GM18520 (cell line): ENCODE data around the gene GFRA1.

Experiments
- ATAC-seq: cut with Tn5 transposase; IDR thresholded peaks from one replicate; pipeline ENCODE4 v1.9.1; 2021; ENCODE audit not compliant: unreplicated experiment

Gene GFRA1

GRCh38 chr10:116271593-116272439 lies 1.2 kb downstream of the GFRA1 start:
- ATAC-seq, result no peak

- ATAC-seq, result no peak
These were observed 2.0 kb downstream of the GFRA1 start for GRCh38 chr10:116270771-116271592.

- no peak for ATAC-seq
These were observed 2.8 kb downstream of the GFRA1 start for GRCh38 chr10:116270126-116270770.

- ATAC-seq, result no peak
These were observed 3.4 kb downstream of the GFRA1 start for GRCh38 chr10:116269619-116270018.

GRCh38 chr10:116268976-116269375 lies 4.0 kb downstream of the GFRA1 start:
- ATAC-seq, result no peak

GRCh38 chr10:116265686-116266085 lies 7.3 kb downstream of the GFRA1 start:
- no peak for ATAC-seq

GRCh38 chr10:116263870-116264655 lies 8.9 kb downstream of the GFRA1 start:
- no peak for ATAC-seq

GRCh38 chr10:116262678-116263077 lies 10.3 kb downstream of the GFRA1 start:
- ATAC-seq, result no peak

- no peak for ATAC-seq
These were observed 12.4 kb downstream of the GFRA1 start for GRCh38 chr10:116260599-116260998.

GRCh38 chr10:116259638-116260037 lies 13.4 kb downstream of the GFRA1 start:
- no peak for ATAC-seq

GRCh38 chr10:116257785-116258184 lies 15.2 kb downstream of the GFRA1 start:
- ATAC-seq, result no peak

- ATAC-seq, result no peak
These were observed 16.2 kb downstream of the GFRA1 start for GRCh38 chr10:116256752-116257259.

- ATAC-seq, result no peak
These were observed 16.9 kb downstream of the GFRA1 start for GRCh38 chr10:116255886-116256751.

- ATAC-seq, result no peak
These were observed 18.4 kb downstream of the GFRA1 start for GRCh38 chr10:116254422-116255155.

GRCh38 chr10:116253716-116254115 lies 19.3 kb downstream of the GFRA1 start:
- no peak for ATAC-seq

- ATAC-seq, result no peak
These were observed 21.2 kb downstream of the GFRA1 start for GRCh38 chr10:116251602-116252395.

- ATAC-seq, result no peak
These were observed 25.3 kb downstream of the GFRA1 start for GRCh38 chr10:116247691-116248090.

- no peak for ATAC-seq
These were observed 26.7 kb downstream of the GFRA1 start for GRCh38 chr10:116246263-116246662.
